HEK293 (cell line): Measurements from ENCODE around the gene NEK1.

Experiments used
- CTCF ChIA-PET: fragments of 350-600 bp; formaldehyde crosslinking; extraction: SDS; loops from one replicate; lab custom pipeline; 2021; ENCODE audit warnings: antibody characterized with exemption; lab: Yijun Ruan, JAX
- POLR2A ChIA-PET: fragments of 300-600 bp; formaldehyde crosslinking; extraction: SDS; loops from one replicate; lab custom pipeline; 2020; ENCODE audit warnings: antibody characterized with exemption, inconsistent platforms; lab: Yijun Ruan, JAX
- H3K27ac ChIP-seq: fragments of 200-500 bp; sonication (Bioruptor generic); 2 replicates; pipeline ENCODE4 v1.5.1; 2014; ENCODE audit warnings: low read depth, low read length, control low read depth, inconsistent platforms; ENCODE audit errors: extremely low read depth
- H3K36me3 ChIP-seq, 2 experiments: fragments of 200-500 bp in 1 of 2; sonication (Bioruptor generic) in 1 of 2; 1 replicate in 1 of 2; 2 replicates in 1 of 2; pipeline ENCODE4 v1.5.1; 2014 to 2017; ENCODE audit warnings: inconsistent platforms in 2 of 2, low read length in 2 of 2; ENCODE audit not compliant: control insufficient read depth in 2 of 2, insufficient read depth in 1 of 2
- H3K4me1 ChIP-seq: fragments of 200-500 bp; sonication (Bioruptor generic); 2 replicates; pipeline ENCODE4 v1.5.1; 2014; ENCODE audit warnings: mild to moderate bottlenecking, low read length, inconsistent platforms; ENCODE audit not compliant: control insufficient read depth, insufficient read depth
- H3K4me3 ChIP-seq: 2 replicates; pipeline ENCODE4 v1.5.1; 2011; ENCODE audit warnings: low read depth, mild to moderate bottlenecking, control low read depth, low read length, moderate library complexity
- H3K9me3 ChIP-seq: fragments of 200-500 bp; sonication (Bioruptor generic); 2 replicates; pipeline ENCODE4 v1.5.1; 2014; ENCODE audit warnings: low read depth, low read length, inconsistent platforms; ENCODE audit not compliant: control insufficient read depth, insufficient read depth
- GFI1B ChIP-seq: fragments of 450-650 bp; formaldehyde crosslinking; IDR thresholded peaks from 2 replicates; pipeline ENCODE4 v1.5.1; 2016; ENCODE audit warnings: missing biosample characterization, missing genetic modification characterization
- GLI4 ChIP-seq: fragments of 450-650 bp; formaldehyde crosslinking; IDR thresholded peaks from 2 replicates; pipeline ENCODE4 v1.5.1; 2016; ENCODE audit warnings: missing biosample characterization, missing genetic modification characterization
- GLIS1 ChIP-seq: fragments of 450-650 bp; formaldehyde crosslinking; IDR thresholded peaks from 2 replicates; pipeline ENCODE4 v1.5.1; 2016; ENCODE audit warnings: missing biosample characterization, missing genetic modification characterization
- HOXC10 ChIP-seq: sonication (generic); formaldehyde crosslinking; IDR thresholded peaks from 2 replicates; pipeline ENCODE4 v1.8.1; 2023; ENCODE audit warnings: mild to moderate bottlenecking, missing genetic modification reagents
- SP7 ChIP-seq: fragments of 450-650 bp; formaldehyde crosslinking; IDR thresholded peaks from 2 replicates; pipeline ENCODE4 v1.5.1; 2016; ENCODE audit warnings: missing biosample characterization, missing genetic modification characterization
- TCF7L2 ChIP-seq: IDR thresholded peaks from 2 replicates; pipeline ENCODE4 v1.6.1; 2011; ENCODE audit warnings: low read depth, mild to moderate bottlenecking, inconsistent platforms, low read length, moderate library complexity, borderline replicate concordance
- TRIM28 ChIP-seq: IDR thresholded peaks from 2 replicates; pipeline ENCODE4 v1.6.1; 2011; ENCODE audit warnings: low read length, control low read depth, borderline replicate concordance
- WT1 ChIP-seq: fragments of 450-650 bp; formaldehyde crosslinking; IDR thresholded peaks from 2 replicates; pipeline ENCODE4 v1.5.1; 2016; ENCODE audit warnings: missing biosample characterization, missing genetic modification characterization
- ZBTB17 ChIP-seq: fragments of 450-650 bp; formaldehyde crosslinking; IDR thresholded peaks from 2 replicates; pipeline ENCODE4 v1.5.1; 2016; ENCODE audit warnings: missing biosample characterization, missing genetic modification characterization
- ZBTB20 ChIP-seq: fragments of 450-650 bp; formaldehyde crosslinking; IDR thresholded peaks from 2 replicates; pipeline ENCODE4 v1.5.1; 2016; ENCODE audit warnings: missing biosample characterization, missing genetic modification characterization
- ZFP69B ChIP-seq: fragments of 450-650 bp; formaldehyde crosslinking; IDR thresholded peaks from 2 replicates; pipeline ENCODE4 v1.5.1; 2016; ENCODE audit warnings: missing biosample characterization, missing genetic modification characterization
- ZIC2 ChIP-seq: fragments of 450-650 bp; formaldehyde crosslinking; IDR thresholded peaks from 2 replicates; pipeline ENCODE4 v1.5.1; 2016; ENCODE audit warnings: missing biosample characterization, missing genetic modification characterization
- ZNF112 ChIP-seq: fragments of 450-650 bp; formaldehyde crosslinking; IDR thresholded peaks from 2 replicates; pipeline ENCODE4 v1.5.0; 2017; ENCODE audit warnings: missing biosample characterization, missing genetic modification characterization
- ZNF138 ChIP-seq: fragments of 450-650 bp; formaldehyde crosslinking; IDR thresholded peaks from 2 replicates; pipeline ENCODE4 v1.5.1; 2016; ENCODE audit warnings: missing biosample characterization, missing genetic modification characterization, borderline replicate concordance
- ZNF174 ChIP-seq: fragments of 450-650 bp; formaldehyde crosslinking; IDR thresholded peaks from 2 replicates; pipeline ENCODE4 v1.5.0; 2017; ENCODE audit warnings: missing biosample characterization, mild to moderate bottlenecking, missing genetic modification characterization
- ZNF2 ChIP-seq: fragments of 450-650 bp; formaldehyde crosslinking; IDR thresholded peaks from 2 replicates; pipeline ENCODE4 v1.5.1; 2016; ENCODE audit warnings: missing biosample characterization, missing genetic modification characterization
- ZNF211 ChIP-seq: fragments of 450-650 bp; formaldehyde crosslinking; IDR thresholded peaks from 2 replicates; pipeline ENCODE4 v1.5.1; 2016; ENCODE audit warnings: low read depth, missing biosample characterization, missing genetic modification characterization
- ZNF214 ChIP-seq: fragments of 450-650 bp; formaldehyde crosslinking; IDR thresholded peaks from 2 replicates; pipeline ENCODE4 v1.5.1; 2017; ENCODE audit warnings: missing biosample characterization, mild to moderate bottlenecking, missing genetic modification characterization, borderline replicate concordance
- ZNF335 ChIP-seq: fragments of 450-650 bp; formaldehyde crosslinking; conservative IDR thresholded peaks from 2 replicates; pipeline ENCODE4 v1.5.1; 2016; ENCODE audit warnings: missing biosample characterization, missing genetic modification characterization
- ZNF366 ChIP-seq: fragments of 450-650 bp; formaldehyde crosslinking; conservative IDR thresholded peaks from 2 replicates; pipeline ENCODE4 v1.5.1; 2016; ENCODE audit warnings: missing biosample characterization, missing genetic modification characterization
- ZNF558 ChIP-seq: fragments of 450-650 bp; formaldehyde crosslinking; IDR thresholded peaks from 2 replicates; pipeline ENCODE4 v1.5.1; 2016; ENCODE audit warnings: missing biosample characterization, missing genetic modification characterization
- ZNF600 ChIP-seq: fragments of 450-650 bp; formaldehyde crosslinking; IDR thresholded peaks from 2 replicates; pipeline ENCODE4 v1.5.1; 2016; ENCODE audit warnings: missing biosample characterization, missing genetic modification characterization
- ZNF629 ChIP-seq: fragments of 450-650 bp; formaldehyde crosslinking; IDR thresholded peaks from 2 replicates; pipeline ENCODE4 v1.5.1; 2017; ENCODE audit warnings: missing biosample characterization, missing genetic modification characterization
- ZNF707 ChIP-seq: fragments of 450-650 bp; formaldehyde crosslinking; IDR thresholded peaks from 2 replicates; pipeline ENCODE4 v1.5.1; 2016; ENCODE audit warnings: missing biosample characterization, missing genetic modification characterization
- ZNF791 ChIP-seq: fragments of 450-650 bp; formaldehyde crosslinking; IDR thresholded peaks from 2 replicates; pipeline ENCODE4 v1.5.1; 2016; ENCODE audit warnings: missing biosample characterization, missing genetic modification characterization
- TF ChIP-seq, protein P1 (sequence below): fragments of 450-650 bp; formaldehyde crosslinking; IDR thresholded peaks from 2 replicates; pipeline ENCODE4 v1.5.1; 2017; ENCODE audit warnings: missing biosample characterization, missing genetic modification characterization
- TF ChIP-seq, protein P2 (sequence below): fragments of 450-650 bp; formaldehyde crosslinking; IDR thresholded peaks from 2 replicates; pipeline ENCODE4 v1.5.1; 2016; ENCODE audit warnings: missing biosample characterization, missing genetic modification characterization

Gene NEK1

DNA sequence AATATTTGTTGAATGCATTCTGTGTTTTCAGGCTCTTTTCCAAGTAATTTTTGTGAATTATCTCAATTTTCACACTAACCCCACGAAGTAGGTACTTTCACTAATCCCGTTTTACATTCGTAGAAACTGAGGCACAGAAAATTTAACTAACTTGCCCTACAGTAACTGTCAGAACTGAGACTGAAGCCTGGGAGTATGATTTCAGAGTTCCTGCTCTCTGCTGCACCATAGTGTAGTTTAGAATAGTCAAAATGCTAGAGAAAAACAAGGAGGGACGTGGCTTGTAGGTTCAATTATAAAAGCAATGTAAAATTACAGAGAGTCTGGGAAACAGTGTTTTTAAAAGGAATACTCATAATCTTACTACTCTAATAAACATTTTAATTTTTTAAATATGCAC, 10.2 kb upstream of the NEK1 start:
- Histone ChIP-seq H3K36me3 (no peaks in the 10 kb centered on the region), H3K4me3 (peak overlapping the region; percentile 16), H3K4me1 (no peaks in the 10 kb centered on the region), H3K9me3 (no peaks in the 10 kb centered on the region), H3K27ac (no peak overlapping the region)
- ChIA-PET POLR2A (no interaction called here), CTCF (no interaction called here)
- TF ChIP-seq, protein P1, sequence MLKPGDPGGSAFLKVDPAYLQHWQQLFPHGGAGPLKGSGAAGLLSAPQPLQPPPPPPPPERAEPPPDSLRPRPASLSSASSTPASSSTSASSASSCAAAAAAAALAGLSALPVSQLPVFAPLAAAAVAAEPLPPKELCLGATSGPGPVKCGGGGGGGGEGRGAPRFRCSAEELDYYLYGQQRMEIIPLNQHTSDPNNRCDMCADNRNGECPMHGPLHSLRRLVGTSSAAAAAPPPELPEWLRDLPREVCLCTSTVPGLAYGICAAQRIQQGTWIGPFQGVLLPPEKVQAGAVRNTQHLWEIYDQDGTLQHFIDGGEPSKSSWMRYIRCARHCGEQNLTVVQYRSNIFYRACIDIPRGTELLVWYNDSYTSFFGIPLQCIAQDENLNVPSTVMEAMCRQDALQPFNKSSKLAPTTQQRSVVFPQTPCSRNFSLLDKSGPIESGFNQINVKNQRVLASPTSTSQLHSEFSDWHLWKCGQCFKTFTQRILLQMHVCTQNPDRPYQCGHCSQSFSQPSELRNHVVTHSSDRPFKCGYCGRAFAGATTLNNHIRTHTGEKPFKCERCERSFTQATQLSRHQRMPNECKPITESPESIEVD (tag by site-specific recombination): no peak

GRCh38 chr4:169621731-169622492, 9.5 kb upstream of the NEK1 start:
- H3K27ac ChIP-seq: no peak overlapping the region
- ChIA-PET CTCF (no interaction called here), POLR2A (interaction anchor here (1.0 kb wide), 1 partner anchor 9 kb away, joined by 3 read pairs; no protein-coding TSS in a partner anchor)
- TF ChIP-seq ZNF366 (tag by site-specific recombination) (0 out of 2 replicates have a peak, but pooled peaks have one; percentile 47), ZFP69B (no peak), SP7 (peak; percentile 16; the same call in 1 of the 2 replicates), ZNF112 (tag by site-specific recombination) (no peak), TRIM28 (no peak), ZNF138 (tag by site-specific recombination) (no peak), TCF7L2 (peak; percentile 38; the same call in 1 of the 2 replicates), ZBTB17 (tag by site-specific recombination) (peak; percentile 54), ZNF558 (tag by site-specific recombination) (no peak), WT1 (tag by site-specific recombination) (peak; percentile 86), GLIS1 (peak; percentile 13; the same call in 1 of the 2 replicates), ZNF211 (tag by site-specific recombination) (no peak), ZNF335 (tag by site-specific recombination) (peak; percentile 33; the same call in 1 of the 2 replicates), ZNF174 (tag by site-specific recombination) (no peak), GFI1B (tag by site-specific recombination) (peak; percentile 92), ZNF2 (tag by site-specific recombination) (peak; percentile 34; the same call in 1 of the 2 replicates), ZNF214 (no peak), GLI4 (tag by site-specific recombination) (no peak), ZIC2 (tag by site-specific recombination) (peak; percentile 47), ZNF600 (tag by site-specific recombination) (no peak), ZNF707 (no peak), ZNF629 (0 out of 2 replicates have a peak, but pooled peaks have one; percentile 34), HOXC10 (no peak), ZNF791 (no peak), ZBTB20 (0 out of 2 replicates have a peak, but pooled peaks have one; percentile 15)
- TF ChIP-seq, protein P1 (tag by site-specific recombination): peak; percentile 42
- TF ChIP-seq, protein P2, sequence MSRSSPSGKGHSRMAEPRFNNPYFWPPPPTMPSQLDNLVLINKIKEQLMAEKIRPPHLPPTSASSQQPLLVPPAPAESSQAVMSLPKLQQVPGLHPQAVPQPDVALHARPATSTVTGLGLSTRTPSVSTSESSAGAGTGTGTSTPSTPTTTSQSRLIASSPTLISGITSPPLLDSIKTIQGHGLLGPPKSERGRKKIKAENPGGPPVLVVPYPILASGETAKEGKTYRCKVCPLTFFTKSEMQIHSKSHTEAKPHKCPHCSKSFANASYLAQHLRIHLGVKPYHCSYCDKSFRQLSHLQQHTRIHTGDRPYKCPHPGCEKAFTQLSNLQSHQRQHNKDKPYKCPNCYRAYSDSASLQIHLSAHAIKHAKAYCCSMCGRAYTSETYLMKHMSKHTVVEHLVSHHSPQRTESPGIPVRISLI (tag by site-specific recombination): no peak

More at GRCh38 chr4:169621731-169622492, 9.5 kb upstream of the NEK1 start:
- no peaks in the 10 kb centered on the region for H3K36me3 ChIP-seq
- H3K9me3 ChIP-seq: no peaks in the 10 kb centered on the region
- no peaks in the 10 kb centered on the region for H3K4me1 ChIP-seq
- H3K4me3 ChIP-seq: peak overlapping the region; percentile 63
